Umbilical cord (tissue), 2 donors: Measurements from ENCODE around the gene CXCL12. TPM values are rescaled to one million over a fixed set of nuclear protein-coding genes. Genes with fewer than 3 reads are reported as not detected.

Experiments used
- DNase-seq: peaks from one replicate; pipeline ENCODE4 v3.0.0-alpha.2; 2015; ENCODE audit warnings: low spot score
- total RNA-seq: library from RNA; depleted of rRNA; stranded (reverse); fragments of >200 nt; gene quantifications from one replicate; pipeline ENCODE4 v1.2.3, GENCODE V29; 2014; ENCODE audit warnings: low replicate concordance; ENCODE audit not compliant: insufficient read depth

Gene CXCL12
- total RNA-seq, 1 donor from 2014 or later, result 10.4 TPM

GRCh38 chr10:44335330-44336021 lies 49.4 kb downstream of the CXCL12 start:
- DNase-seq, result no peak

DNA sequence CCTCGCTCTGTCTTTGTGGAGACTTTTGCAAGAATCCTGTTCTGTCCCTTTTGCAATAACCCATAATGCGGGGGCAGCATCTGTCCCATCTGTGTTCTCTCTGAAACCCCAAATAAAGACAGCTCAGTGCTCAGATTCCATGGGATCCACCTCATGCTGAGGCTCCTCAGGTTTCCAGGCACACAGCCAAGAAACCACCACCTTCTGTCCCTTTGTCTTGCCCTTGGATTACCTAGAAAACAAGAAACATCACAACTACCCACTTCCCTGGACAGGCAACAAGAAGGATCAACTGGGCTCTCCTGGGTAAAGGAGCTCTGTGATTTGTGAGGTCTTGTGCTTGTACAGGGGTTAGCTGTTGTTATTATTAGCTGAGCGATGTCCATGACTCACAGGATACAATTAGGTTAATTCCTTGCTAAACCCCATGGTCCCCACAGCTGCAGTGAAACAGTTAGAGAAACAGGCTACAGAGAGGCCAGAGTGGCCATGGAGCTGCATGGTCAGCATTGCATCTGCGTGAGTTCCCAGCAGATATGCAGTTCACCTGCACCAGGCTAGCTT lies 50.2 kb downstream of the CXCL12 start:
- DNase-seq, result no peak

DNA sequence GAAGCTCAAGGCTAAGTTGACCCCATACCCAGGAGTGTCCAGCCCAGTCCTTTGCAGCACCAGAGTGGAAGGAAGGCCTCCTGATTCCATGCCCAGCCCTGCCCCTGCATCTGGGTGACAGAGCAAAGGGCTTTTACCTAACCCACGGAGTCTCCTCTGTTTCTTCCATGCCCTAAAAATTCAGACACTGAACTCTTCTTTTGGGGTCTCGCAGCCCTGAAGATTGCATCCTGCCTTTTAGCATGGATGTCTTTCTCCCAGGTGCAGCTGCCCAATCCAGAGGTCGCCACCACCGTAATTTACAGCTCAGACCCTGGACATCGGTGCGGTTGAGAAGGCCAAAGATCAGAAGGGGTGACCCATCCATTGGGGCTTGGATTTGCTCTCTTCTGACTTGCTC lies 50.8 kb downstream of the CXCL12 start:
- DNase-seq, result no peak

GRCh38 chr10:44333511-44333910 lies 51.4 kb downstream of the CXCL12 start:
- no peak for DNase-seq

GRCh38 chr10:44332465-44332864 lies 52.4 kb downstream of the CXCL12 start:
- no peak for DNase-seq

- no peak for DNase-seq
Measured at GRCh38 chr10:44330431-44330830, 54.5 kb downstream of the CXCL12 start.

GRCh38 chr10:44327461-44327860 lies 57.4 kb downstream of the CXCL12 start:
- no peak for DNase-seq
